ENCODE results near the gene TMEM107.
A peak's percentile ranks its signal among the peaks of the same experiment; 100 is the strongest.

TMEM107 gene

DNA sequence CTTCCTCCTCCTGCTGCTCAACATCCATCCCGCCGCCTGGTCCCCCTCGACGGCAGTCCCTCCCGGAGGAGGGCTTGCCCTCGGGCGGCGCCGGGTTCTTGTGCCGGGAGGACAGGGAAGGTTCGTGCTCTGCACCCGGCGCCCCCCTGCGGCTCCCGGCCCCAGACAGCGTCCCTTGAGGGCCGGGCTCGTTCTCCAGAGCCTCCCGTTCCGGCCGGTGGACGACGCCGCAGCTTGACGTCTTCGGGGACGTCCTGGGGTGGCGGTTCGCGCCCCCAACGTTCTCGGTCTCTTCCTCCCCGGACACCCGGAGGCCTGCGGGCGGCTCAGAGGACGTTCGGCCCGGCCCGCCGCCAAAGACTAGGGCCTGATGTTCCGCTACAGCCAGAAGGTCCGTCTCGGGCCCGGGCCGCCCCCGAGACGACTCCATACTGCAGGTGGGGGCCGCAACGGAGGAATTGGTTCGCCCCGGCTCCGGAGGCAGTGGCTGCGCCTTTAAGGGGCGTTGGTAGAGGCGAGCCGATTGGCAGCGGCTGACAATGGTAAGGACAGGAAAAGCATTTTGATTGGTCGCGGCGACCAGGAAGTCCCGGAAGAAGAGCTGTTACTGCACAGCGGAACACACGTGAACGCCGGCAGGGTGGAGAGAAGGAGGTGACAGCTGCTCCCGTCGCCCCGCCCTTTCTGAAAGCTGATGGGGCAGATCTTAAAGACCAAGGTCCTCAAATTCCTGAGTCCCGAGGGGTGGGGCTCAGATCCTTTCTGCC is 13.7 kb upstream of the TMEM107 start, which contains the start of gene BORCS6:
TSS of gene BORCS6 (minus strand) at position 470 of the 767 bp plus-strand sequence. CDS start at position 430, 40 bp downstream.
- FAIRE-seq (peak; percentile 90), DNase-seq (ENCODE audit: insufficient read length, low spot score) (peak; percentile 70)
- no peak for TF ChIP-seq SPI1 (IDR thresholded peaks at IDR 0.05; ENCODE audit: low read depth, low read length)
- no peak for TF ChIP-seq POU2F2 (IDR thresholded peaks at IDR 0.05; ENCODE audit: low read depth, low read length)
- TF ChIP-seq PAX5 (IDR thresholded peaks at IDR 0.05; ENCODE audit: insufficient read depth, low read length, severe bottlenecking) = no peak
- no peak for TF ChIP-seq POLR2AphosphoS5 (IDR thresholded peaks at IDR 0.05; ENCODE audit: low read depth, low read length)
- 0 out of 2 replicates have a peak, but pooled peaks have one; percentile 46 for TF ChIP-seq TAF1 (IDR thresholded peaks at IDR 0.05; ENCODE audit: low read depth, low read length)
- no peak for TF ChIP-seq POLR2A (IDR thresholded peaks at IDR 0.05; ENCODE audit: low read depth, low read length)

DNA sequence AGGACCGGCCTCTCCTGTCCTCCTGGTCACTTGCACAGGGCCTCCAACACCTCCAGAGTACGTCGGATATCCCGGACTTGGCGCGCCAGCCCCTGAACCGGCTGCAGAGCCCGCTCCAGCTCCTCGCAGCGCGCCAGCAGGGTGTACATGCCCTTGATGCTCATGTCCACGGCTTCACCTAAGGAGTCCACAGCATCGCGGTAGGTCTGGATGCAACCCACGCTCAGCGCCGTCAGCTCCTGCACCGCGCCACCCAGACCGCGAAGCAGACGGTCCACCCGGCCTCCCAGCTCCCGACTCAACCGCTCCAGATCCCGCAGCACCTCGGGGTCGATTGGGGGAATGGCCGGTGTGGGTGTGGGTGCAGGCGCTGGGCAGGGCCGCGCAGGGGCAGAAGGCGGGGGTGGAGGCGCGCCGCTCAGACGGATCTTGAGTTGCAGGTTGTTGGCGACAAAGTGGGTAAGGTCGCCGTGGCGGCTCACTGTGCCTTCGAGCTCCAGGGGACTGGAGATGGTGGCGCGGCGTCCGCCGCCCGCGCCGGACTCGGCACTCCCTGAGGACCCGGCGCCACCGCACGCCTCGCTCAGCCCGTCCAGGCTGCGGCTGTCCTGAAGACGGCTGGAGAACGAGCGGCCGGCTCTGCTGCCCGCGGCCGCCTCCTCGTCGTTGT is 13.0 kb upstream of the TMEM107 start:
- no peak for DNase-seq (ENCODE audit: insufficient read length, low spot score)
- FAIRE-seq = peak; percentile 69
- no peak for TF ChIP-seq SPI1 (IDR thresholded peaks at IDR 0.05; ENCODE audit: low read depth, low read length)

DNA sequence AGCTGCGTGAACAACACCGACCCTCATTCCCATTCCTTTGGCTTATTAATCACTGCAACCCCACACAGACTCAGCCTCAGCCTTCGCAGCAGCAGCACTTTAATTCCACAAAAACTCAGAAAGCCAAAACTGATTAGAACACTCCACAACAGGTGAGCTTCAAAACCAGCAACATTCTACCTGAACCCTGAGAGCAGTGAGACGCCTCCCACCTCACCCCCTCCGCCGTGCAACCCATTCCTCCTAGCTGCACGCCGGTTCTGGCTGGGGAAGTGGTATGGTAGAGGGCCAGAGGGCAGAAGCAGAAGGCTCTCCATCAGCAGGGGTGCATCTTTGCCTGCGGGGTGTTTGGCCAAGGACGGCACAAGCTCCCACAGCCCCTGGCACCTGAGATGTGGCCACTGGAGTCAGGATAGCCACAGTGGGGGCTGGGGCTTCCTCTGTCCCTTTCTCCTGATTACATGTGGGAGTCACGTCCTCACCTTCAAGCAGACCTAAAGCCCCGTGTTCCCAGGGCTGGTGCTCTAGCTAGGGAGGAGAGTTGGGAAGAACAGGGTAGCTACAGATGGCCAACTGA is 12.2 kb upstream of the TMEM107 start:
- FAIRE-seq (no peak), DNase-seq (ENCODE audit: insufficient read length, low spot score) (no peak)
- TF ChIP-seq SPI1 (IDR thresholded peaks at IDR 0.05; ENCODE audit: low read depth, low read length) (peak; percentile 28; the same call in 1 of the 2 replicates), TAF1 (IDR thresholded peaks at IDR 0.05; ENCODE audit: low read depth, low read length) (no peak)

- FAIRE-seq = no peak
- TF ChIP-seq SPI1 (IDR thresholded peaks at IDR 0.05; ENCODE audit: low read depth, low read length) (no peak), TAF1 (IDR thresholded peaks at IDR 0.05; ENCODE audit: low read depth, low read length) (0 out of 2 replicates have a peak, but pooled peaks have one; percentile 14), POLR2A (IDR thresholded peaks at IDR 0.05; ENCODE audit: low read depth, low read length) (peak; percentile 54)
- DNase-seq (ENCODE audit: insufficient read length, low spot score) = no peak
These were observed 11.5 kb upstream of the TMEM107 start for GRCh38 chr17:8187517-8188262.

- no peak for TF ChIP-seq POLR2A (IDR thresholded peaks at IDR 0.05; ENCODE audit: low read depth, low read length)
- TF ChIP-seq TAF1 (IDR thresholded peaks at IDR 0.05; ENCODE audit: low read depth, low read length) = peak; percentile 31; the same call in 1 of the 2 replicates
- 0 out of 2 replicates have a peak, but pooled peaks have one; percentile 6 for TF ChIP-seq POLR2AphosphoS5 (IDR thresholded peaks at IDR 0.05; ENCODE audit: low read depth, low read length)
- peak; percentile 37; the same call in 1 of the 2 replicates for TF ChIP-seq SPI1 (IDR thresholded peaks at IDR 0.05; ENCODE audit: low read depth, low read length)
- TF ChIP-seq PAX5 (IDR thresholded peaks at IDR 0.05; ENCODE audit: insufficient read depth, low read length, severe bottlenecking) = no peak
- no peak; the same call in 1 of the 2 replicates for TF ChIP-seq POU2F2 (IDR thresholded peaks at IDR 0.05; ENCODE audit: low read depth, low read length)
- DNase-seq (ENCODE audit: insufficient read length, low spot score) (no peak), FAIRE-seq (peak; percentile 98)
These were observed 10.8 kb upstream of the TMEM107 start for GRCh38 chr17:8186787-8187516.

DNA sequence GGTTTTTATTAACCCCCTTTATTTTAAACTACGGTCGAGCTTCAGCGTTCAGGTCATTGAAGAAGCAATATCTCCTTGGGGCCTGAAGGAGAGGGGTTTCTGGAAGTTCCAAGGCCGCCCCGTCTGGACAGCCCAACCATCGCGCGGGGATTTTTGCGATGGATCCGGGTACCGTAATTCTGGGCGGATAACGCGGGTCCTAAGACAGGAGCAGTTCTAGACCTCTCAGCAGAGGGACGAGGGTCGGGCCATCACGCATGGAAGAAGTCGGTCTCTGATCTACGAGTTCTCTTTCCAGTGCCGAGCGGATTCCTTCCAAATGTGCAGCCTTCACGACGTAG is 10.2 kb upstream of the TMEM107 start:
- no peak for FAIRE-seq

GRCh38 chr17:8185582-8186445 is 9.6 kb upstream of the TMEM107 start:
- DNase-seq (ENCODE audit: insufficient read length, low spot score) (no peak), FAIRE-seq (no peak)
- TF ChIP-seq POLR2A (IDR thresholded peaks at IDR 0.05; ENCODE audit: low read depth, low read length) (peak; percentile 60; the same call in 1 of the 2 replicates), POU2F2 (IDR thresholded peaks at IDR 0.05; ENCODE audit: low read depth, low read length) (no peak)

More for the DNA sequence above, 10.2 kb upstream of the TMEM107 start:
- TF ChIP-seq POU2F2 (IDR thresholded peaks at IDR 0.05; ENCODE audit: low read depth, low read length) (no peak), TAF1 (IDR thresholded peaks at IDR 0.05; ENCODE audit: low read depth, low read length) (no peak), POLR2A (IDR thresholded peaks at IDR 0.05; ENCODE audit: low read depth, low read length) (no peak), PAX5 (IDR thresholded peaks at IDR 0.05; ENCODE audit: insufficient read depth, low read length, severe bottlenecking) (no peak), POLR2AphosphoS5 (IDR thresholded peaks at IDR 0.05; ENCODE audit: low read depth, low read length) (no peak), SPI1 (IDR thresholded peaks at IDR 0.05; ENCODE audit: low read depth, low read length) (no peak)
- no peak for DNase-seq (ENCODE audit: insufficient read length, low spot score)

DNA sequence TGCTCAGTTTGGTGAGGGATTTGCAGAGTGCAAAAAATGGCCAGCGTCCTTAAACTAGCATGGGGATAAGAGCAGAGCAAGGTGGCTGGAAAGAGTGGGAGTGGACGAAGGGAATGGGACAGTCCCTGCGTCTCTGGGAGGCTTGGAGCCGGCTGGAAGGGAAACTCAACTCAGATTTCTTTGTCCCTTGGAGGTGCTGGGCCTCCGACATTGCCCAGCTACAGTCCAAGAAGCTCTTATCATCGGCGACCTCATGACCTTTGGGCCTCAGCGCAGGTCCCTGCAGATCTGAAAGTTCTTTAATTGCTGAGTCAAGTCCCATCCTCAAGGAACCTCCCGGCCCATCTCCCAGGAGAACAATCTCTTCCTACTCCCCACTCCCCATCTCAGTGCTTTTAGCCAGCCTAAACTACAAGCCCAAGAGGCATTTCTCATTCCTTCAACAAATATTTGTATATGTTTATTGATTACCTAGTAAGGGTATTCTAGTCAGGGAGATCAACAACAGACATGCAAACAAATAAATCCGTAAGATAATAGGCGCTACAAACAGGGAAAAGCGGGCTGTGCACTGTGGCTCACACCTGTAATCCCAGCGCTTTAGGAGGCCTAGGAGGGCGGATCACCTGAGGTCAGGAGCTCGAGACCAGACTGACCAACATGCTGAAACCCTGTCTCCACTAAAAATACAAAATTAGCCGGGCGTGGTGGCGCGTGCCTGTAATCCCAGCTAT is 985 bp upstream of the TMEM107 start:
- DNase-seq (ENCODE audit: insufficient read length, low spot score) = no peak
- no peak for FAIRE-seq

More for the DNA sequence above, 985 bp upstream of the TMEM107 start:
- TF ChIP-seq SPI1 (IDR thresholded peaks at IDR 0.05; ENCODE audit: low read depth, low read length) (no peak), POU2F2 (IDR thresholded peaks at IDR 0.05; ENCODE audit: low read depth, low read length) (no peak), TAF1 (IDR thresholded peaks at IDR 0.05; ENCODE audit: low read depth, low read length) (no peak), POLR2AphosphoS5 (IDR thresholded peaks at IDR 0.05; ENCODE audit: low read depth, low read length) (no peak), POLR2A (IDR thresholded peaks at IDR 0.05; ENCODE audit: low read depth, low read length) (no peak), PAX5 (IDR thresholded peaks at IDR 0.05; ENCODE audit: insufficient read depth, low read length, severe bottlenecking) (no peak)
